OCI-LY1 (cell line): ENCODE measurements around the gene TVP23A.
"Not testable (repeated sequence)": the region's sequence is repeated elsewhere in the genome, so short reads cannot be mapped to it uniquely, and the experiment has no call there.

Experiments used
- CTCF ChIP-seq: fragments of 200-600 bp; sonication (generic), shearing (Covaris generic); IDR thresholded peaks from 2 replicates; pipeline ENCODE4 v1.5.1; 2017; ENCODE audit warnings: mild to moderate bottlenecking, antibody characterized with exemption, low read length, moderate library complexity, mixed read lengths
- EZH2 ChIP-seq: fragments of 200-600 bp; sonication (generic), shearing (Covaris generic); IDR thresholded peaks from 2 replicates; pipeline ENCODE4 v1.8.0; 2017; ENCODE audit warnings: borderline replicate concordance, mixed run types, mild to moderate bottlenecking, antibody characterized with exemption, low read length, moderate library complexity, mixed read lengths

- not testable (repeated sequence) for TF ChIP-seq CTCF, EZH2
Observed at GRCh38 chr16:10776923-10777322, 41.7 kb downstream of the TVP23A start.
